CD4-positive, alpha-beta T cell (primary cell): ENCODE measurements around the gene PPIL1. TPM values are rescaled to one million over a fixed set of nuclear protein-coding genes. Genes with fewer than 3 reads are reported as not detected.

Source experiments
- ATAC-seq: fragments of 200-7000 bp; cut with Tn5 transposase; one replicate; pipeline ENCODE4 v1.10.0; 2022; ENCODE audit warnings: mild to moderate bottlenecking; ENCODE audit not compliant: poor library complexity
- CTCF ChIA-PET: fragments of 350-600 bp; sonication (Branson Sonifier 250); formaldehyde crosslinking; loops from one replicate; lab custom pipeline; 2021; ENCODE audit warnings: antibody characterized with exemption, inconsistent platforms; lab: Charles Lee
- POLR2A ChIA-PET: fragments of 350-600 bp; sonication (Branson Sonifier 250); formaldehyde crosslinking; loops from one replicate; lab custom pipeline; 2021; ENCODE audit warnings: antibody characterized with exemption, inconsistent platforms; lab: Charles Lee
- DNase-seq, 14 experiments: peaks; one replicate each; pipeline ENCODE4 v3.0.0-alpha.2; 2013 to 2020; ENCODE audit warnings: mixed read lengths in 2 of 14
- H3K27ac ChIP-seq, 2 donors: one replicate each; pipeline versions ENCODE4 v1.5.1 to v1.7.0; 2013; ENCODE audit warnings: low read length in 2 of 2, low read depth in 1 of 2, mild to moderate bottlenecking in 1 of 2
- H3K27me3 ChIP-seq, 2 experiments: 1 replicate in 1 of 2; 2 replicates in 1 of 2; pipeline versions ENCODE4 v1.6.1 to v1.7.0; 2013; ENCODE audit warnings: low read length in 2 of 2, control low read depth in 1 of 2, mild to moderate bottlenecking in 1 of 2, moderate library complexity in 1 of 2; ENCODE audit not compliant: insufficient read depth in 2 of 2, control insufficient read depth in 1 of 2
- H3K36me3 ChIP-seq: one replicate; pipeline ENCODE4 v1.6.1; 2013; ENCODE audit warnings: low read length, control low read depth; ENCODE audit not compliant: insufficient read depth
- H3K4me1 ChIP-seq: one replicate; pipeline ENCODE4 v1.6.1; 2013; ENCODE audit warnings: low read length, control low read depth; ENCODE audit not compliant: insufficient read depth
- H3K4me3 ChIP-seq: one replicate; pipeline ENCODE4 v1.5.1; 2013; ENCODE audit warnings: mild to moderate bottlenecking, low read length, moderate library complexity
- H3K9me3 ChIP-seq, 2 experiments: 1 replicate in 1 of 2; 2 replicates in 1 of 2; pipeline versions ENCODE4 v1.6.1 to v1.7.0; 2013; ENCODE audit warnings: low read length in 2 of 2, mild to moderate bottlenecking in 2 of 2, control low read depth in 1 of 2, moderate library complexity in 1 of 2; ENCODE audit not compliant: control insufficient read depth in 1 of 2, insufficient read depth in 1 of 2
- H3K27ac Mint-ChIP-seq: one replicate; pipeline ENCODE4 v1.8.0; 2020; ENCODE audit warnings: mixed read lengths
- H3K27me3 Mint-ChIP-seq: one replicate; pipeline ENCODE4 v1.8.0; 2021; ENCODE audit warnings: mixed read lengths
- H3K36me3 Mint-ChIP-seq: one replicate; pipeline ENCODE4 v1.8.0; 2021; ENCODE audit warnings: low read depth, mixed read lengths
- H3K4me1 Mint-ChIP-seq: one replicate; pipeline ENCODE4 v1.8.0; 2021; ENCODE audit warnings: low read depth, mixed read lengths
- H3K4me3 Mint-ChIP-seq: one replicate; pipeline ENCODE4 v1.8.0; 2020; ENCODE audit warnings: mild to moderate bottlenecking, mixed read lengths
- H3K9me3 Mint-ChIP-seq: one replicate; pipeline ENCODE4 v1.8.0; 2020; ENCODE audit warnings: mixed read lengths
- CTCF ChIP-seq: fragments of 200-600 bp; IDR thresholded peaks from one replicate; pipeline ENCODE4 v1.8.0; 2022; ENCODE audit warnings: antibody characterized with exemption, mild to moderate bottlenecking
- intact Hi-C, 2 experiments: fragments of 100-400 bp; cut with DNase I in 1 of 2; cut with micrococcal nuclease in 1 of 2; formaldehyde crosslinking; loops; one replicate each; pipeline versions ENCODE4 v1.15.1 to v1.9.0; 2023 to 2025; cut with DNase I, micrococcal nuclease
- total RNA-seq, 174 experiments: library from RNA in 2 of 174; stranded (reverse) in 2 of 174; gene quantifications; one replicate each; pipeline ENCODE4 v1.2.3 and lab custom pipeline; 2021 to 2026

Gene PPIL1
- total RNA-seq, 2 experiments from 2014 or later = 1.8 to 2.2 TPM

DNA sequence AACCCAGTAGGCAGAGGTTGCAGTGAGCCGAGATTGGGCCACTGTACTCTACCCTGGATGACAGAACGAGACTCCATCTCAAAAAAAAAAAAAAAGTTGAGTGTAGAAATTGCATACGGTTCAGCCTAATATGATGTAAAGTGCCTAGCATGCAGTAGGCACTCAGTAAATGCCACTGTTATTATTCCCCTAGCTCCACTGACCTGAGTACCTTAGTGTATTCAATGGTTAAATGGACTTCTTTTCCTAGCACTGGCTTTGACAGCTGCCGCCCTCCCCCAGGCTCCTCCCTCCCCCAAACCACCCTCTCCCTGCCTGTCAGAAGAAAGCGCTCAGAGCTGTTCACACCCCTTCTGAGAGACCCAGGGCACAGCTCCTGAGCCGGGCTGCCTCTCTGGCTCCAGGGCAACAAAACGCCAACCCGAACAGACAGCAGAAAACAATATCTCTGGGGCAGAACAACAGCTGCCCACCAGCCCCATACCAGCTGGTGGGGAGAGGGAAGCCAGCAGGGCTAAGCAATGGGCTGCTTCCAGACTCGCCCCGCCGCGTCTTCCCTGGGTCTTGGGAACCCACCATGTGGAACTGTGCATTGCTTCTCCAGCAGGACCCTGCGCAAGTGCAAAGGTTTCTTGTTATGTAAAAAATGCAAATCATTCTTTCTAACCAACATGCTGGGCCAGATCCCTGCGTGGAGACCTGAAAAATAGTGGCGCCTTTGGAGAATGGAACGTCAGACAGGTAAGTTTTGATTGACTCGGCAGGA is 39.8 kb downstream of the PPIL1 start:
- no peak for DNase-seq
- intact Hi-C loops = no loop called here
- ATAC-seq = no peak
- Mint-ChIP-seq H3K27ac (no peak overlapping the region), H3K4me3 (no peak overlapping the region), H3K27me3 (peaks cover 16% of the 10 kb centered on the region), H3K4me1 (peaks cover 7% of the 10 kb centered on the region), H3K9me3 (no peaks in the 10 kb centered on the region), H3K36me3 (no peaks in the 10 kb centered on the region)
- ChIA-PET POLR2A (no interaction called here), CTCF (no interaction called here)
- Histone ChIP-seq H3K4me1 (peaks cover 8% of the 10 kb centered on the region), H3K27ac (no peak overlapping the region), H3K9me3 (peaks cover 0 to 7% of the 10 kb centered on the region in 2 experiments), H3K4me3 (no peak overlapping the region), H3K36me3 (no peaks in the 10 kb centered on the region), H3K27me3 (peaks cover 18 to 19% of the 10 kb centered on the region in 2 experiments)
- no peak for TF ChIP-seq CTCF

GRCh38 chr6:36833182-36833789 is 41.3 kb downstream of the PPIL1 start:
- no peak overlapping the region for H3K27ac Mint-ChIP-seq
- POLR2A ChIA-PET = no interaction called here
- no peak for ATAC-seq

DNA sequence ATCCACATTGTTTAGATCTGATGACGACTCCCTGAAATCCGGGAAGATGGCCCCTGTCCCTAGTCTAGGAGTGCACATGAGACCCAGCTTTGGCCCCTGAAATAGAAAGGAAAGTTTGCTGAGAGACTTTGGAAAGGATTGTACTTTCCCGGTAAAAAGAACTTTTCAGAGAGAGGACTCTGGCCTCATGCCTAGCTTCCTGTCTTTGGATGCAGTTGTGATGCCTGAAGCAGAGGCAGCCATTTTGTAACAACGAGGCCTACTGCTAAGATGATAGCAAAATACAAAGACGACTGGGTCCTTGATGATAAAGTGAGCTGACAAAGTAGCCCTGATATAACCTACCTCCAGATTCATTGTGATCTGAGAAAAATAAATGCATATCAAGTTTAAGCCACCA is 42.3 kb downstream of the PPIL1 start:
- ChIA-PET CTCF (no interaction called here), POLR2A (interaction anchor here (0.6 kb wide), 1 partner anchor 283 kb away, joined by 4 read pairs; no protein-coding TSS in a partner anchor)
- no peak for TF ChIP-seq CTCF

More at GRCh38 chr6:36833182-36833789, 41.3 kb downstream of the PPIL1 start:
- intact Hi-C loops = no loop called here
- no peak overlapping the region for H3K4me3 ChIP-seq
- peaks cover 9% of the 10 kb centered on the region for H3K27me3 Mint-ChIP-seq
- H3K36me3 Mint-ChIP-seq = no peaks in the 10 kb centered on the region
- H3K27ac ChIP-seq = no peak overlapping the region
- no peaks in the 10 kb centered on the region for H3K9me3 Mint-ChIP-seq
- no peak for TF ChIP-seq CTCF
- H3K4me3 Mint-ChIP-seq = no peak overlapping the region
- CTCF ChIA-PET = no interaction called here
- no peak for DNase-seq
- H3K4me1 Mint-ChIP-seq = peaks cover under 1% of the 10 kb centered on the region
- H3K9me3 ChIP-seq = no peaks in the 10 kb centered on the region
- peaks cover 7% of the 10 kb centered on the region in 2 experiments for H3K27me3 ChIP-seq
- no peaks in the 10 kb centered on the region for H3K36me3 ChIP-seq
- no peaks in the 10 kb centered on the region for H3K4me1 ChIP-seq

More for the DNA sequence above, 42.3 kb downstream of the PPIL1 start:
- Histone ChIP-seq H3K36me3 (no peaks in the 10 kb centered on the region), H3K4me1 (peaks cover 7% of the 10 kb centered on the region), H3K9me3 (no peaks in the 10 kb centered on the region), H3K27ac (no peak overlapping the region), H3K4me3 (no peak overlapping the region), H3K27me3 (peaks cover 0 to 3% of the 10 kb centered on the region in 2 experiments)
- no peak overlapping the region for H3K27ac Mint-ChIP-seq
- ATAC-seq = no peak
- intact Hi-C loops = no loop called here
- H3K36me3 Mint-ChIP-seq = no peaks in the 10 kb centered on the region
- H3K27me3 Mint-ChIP-seq = peaks cover 1% of the 10 kb centered on the region
- no peak overlapping the region for H3K4me3 Mint-ChIP-seq
- peaks cover 5% of the 10 kb centered on the region for H3K4me1 Mint-ChIP-seq
- H3K9me3 Mint-ChIP-seq = no peaks in the 10 kb centered on the region
- DNase-seq = no peak
